ENCODE measurements around the gene LRRC56. TPM values are rescaled to one million over a fixed set of nuclear protein-coding genes. Genes with fewer than 3 reads are reported as not detected.
A peak's percentile ranks its signal among the peaks of the same experiment; 100 is the strongest.

The LRRC56 gene
- polyA plus RNA-seq, 3 donors: 0.09 to 0.68 TPM; not detected in 1

DNA sequence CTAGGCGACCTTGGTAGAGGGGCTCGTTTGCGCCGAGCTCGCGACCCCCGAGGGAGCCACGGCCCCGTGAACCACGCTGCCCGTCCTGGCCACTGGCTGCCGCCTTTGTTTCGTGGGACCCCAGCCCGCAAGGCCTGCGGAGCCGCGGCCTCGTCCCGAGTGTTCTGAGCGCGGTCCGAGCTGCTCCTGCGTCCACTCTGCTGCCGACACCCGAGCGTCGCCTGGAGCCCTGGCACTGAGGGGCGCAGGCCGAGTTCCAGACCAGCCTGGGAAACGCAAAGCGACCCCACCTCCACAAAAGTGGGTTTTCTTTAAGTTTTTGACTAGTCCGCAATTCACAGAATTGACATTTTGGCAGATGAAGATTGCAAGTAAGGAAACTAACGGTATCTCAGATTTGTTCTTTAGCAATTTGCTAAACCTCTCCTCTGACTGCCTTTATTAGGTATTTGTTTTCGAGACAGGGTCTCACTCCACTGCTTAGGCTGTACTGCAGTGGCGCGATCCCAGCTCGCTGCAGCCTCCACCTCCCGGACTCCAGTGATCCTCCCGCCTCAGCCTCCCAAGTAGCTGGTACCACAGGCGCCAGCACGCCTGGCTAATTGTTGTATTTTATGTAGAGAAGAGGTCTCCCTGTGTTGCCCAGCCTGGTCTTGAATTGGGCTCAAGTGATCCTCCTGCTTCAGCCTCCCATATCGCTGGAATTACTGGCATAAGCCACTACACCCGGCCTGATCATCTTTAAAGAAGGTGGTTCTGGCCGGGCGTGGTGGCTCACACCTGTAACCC, 29.4 kb upstream of the LRRC56 start:
- Histone ChIP-seq H3K36me3 (replicated peaks in 1 of 2; ENCODE audit: control insufficient read depth in 1 of 2, insufficient read depth in 2 of 2, low read length in 2 of 2) (peaks cover 0 to 15% of the 10 kb centered on the region in 2 donors), H3K27me3 (ENCODE audit: control insufficient read depth in 2 of 2, insufficient read depth in 2 of 2, low read length in 2 of 2) (no peaks in the 10 kb centered on the region), H3K4me1 (ENCODE audit: control insufficient read depth in 1 of 2, insufficient read depth in 2 of 2, low read length in 2 of 2) (peaks cover 43 to 47% of the 10 kb centered on the region in 2 donors), H3K27ac (ENCODE audit: low read depth in 1 of 2, low read length in 2 of 2) (peak overlapping the region in 1 of 2 donors; percentile 80), H3K79me2 (ENCODE audit: insufficient read depth, low read length) (peaks cover 45% of the 10 kb centered on the region), H3K9ac (ENCODE audit: insufficient read depth, low read length, poor library complexity, severe bottlenecking) (peak overlapping the region; percentile 100), H2AFZ (ENCODE audit: insufficient read depth, low read depth, low read length, poor library complexity, severe bottlenecking) (no peak overlapping the region), H3K4me3 (replicated peaks in 1 of 3; ENCODE audit: low read depth in 2 of 3, low read length in 3 of 3) (peak overlapping the region; percentile 15 to 81 (median 38)), H3K9me3 (replicated peaks in 1 of 2; ENCODE audit: control insufficient read depth in 1 of 2, insufficient read depth in 1 of 2, low read length in 2 of 2) (no peaks in the 10 kb centered on the region), H3K4me2 (replicated peaks; ENCODE audit: extremely low read depth, low read length, poor library complexity, severe bottlenecking) (peak overlapping the region; percentile 73), H4K20me1 (ENCODE audit: insufficient read depth, low read length) (peaks cover 4% of the 10 kb centered on the region)
- intact Hi-C loops (cut with micrococcal nuclease): loop anchor here (2.0 to 10.0 kb wide), 8 partner anchors 57 to 303 kb away; partner anchors contain the start of genes PSMD13 (in 2 of the 2), SIRT3 (in 2 of the 2), BET1L (in 1 of the 2) and PHRF1 (in 1 of the 2)
- no peak for DNase-seq
- H3K27me3 Mint-ChIP-seq (ENCODE audit: low read depth in 3 of 3): peaks cover 0 to 3% (median 0%) of the 10 kb centered on the region in 3 donors
- peaks cover 35% of the 10 kb centered on the region for H3K4me1 Mint-ChIP-seq
- H3K36me3 Mint-ChIP-seq: peaks cover 13 to 31% of the 10 kb centered on the region in 2 donors
- TF ChIP-seq, protein P1, sequence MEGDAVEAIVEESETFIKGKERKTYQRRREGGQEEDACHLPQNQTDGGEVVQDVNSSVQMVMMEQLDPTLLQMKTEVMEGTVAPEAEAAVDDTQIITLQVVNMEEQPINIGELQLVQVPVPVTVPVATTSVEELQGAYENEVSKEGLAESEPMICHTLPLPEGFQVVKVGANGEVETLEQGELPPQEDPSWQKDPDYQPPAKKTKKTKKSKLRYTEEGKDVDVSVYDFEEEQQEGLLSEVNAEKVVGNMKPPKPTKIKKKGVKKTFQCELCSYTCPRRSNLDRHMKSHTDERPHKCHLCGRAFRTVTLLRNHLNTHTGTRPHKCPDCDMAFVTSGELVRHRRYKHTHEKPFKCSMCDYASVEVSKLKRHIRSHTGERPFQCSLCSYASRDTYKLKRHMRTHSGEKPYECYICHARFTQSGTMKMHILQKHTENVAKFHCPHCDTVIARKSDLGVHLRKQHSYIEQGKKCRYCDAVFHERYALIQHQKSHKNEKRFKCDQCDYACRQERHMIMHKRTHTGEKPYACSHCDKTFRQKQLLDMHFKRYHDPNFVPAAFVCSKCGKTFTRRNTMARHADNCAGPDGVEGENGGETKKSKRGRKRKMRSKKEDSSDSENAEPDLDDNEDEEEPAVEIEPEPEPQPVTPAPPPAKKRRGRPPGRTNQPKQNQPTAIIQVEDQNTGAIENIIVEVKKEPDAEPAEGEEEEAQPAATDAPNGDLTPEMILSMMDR (IDR thresholded peaks at IDR 0.05): no peak
- WGBS (ENCODE audit: insufficient coverage): 35% methylated on average over 35 of the region's 45 CpGs
- H3K4me3 Mint-ChIP-seq: peak overlapping the region; percentile 48 to 92
- H3K27ac Mint-ChIP-seq: peak overlapping the region in 2 of 7 donors; percentile 14 to 27
- peaks cover 0 to 2% (median 0%) of the 10 kb centered on the region in 7 donors for H3K9me3 Mint-ChIP-seq

DNA sequence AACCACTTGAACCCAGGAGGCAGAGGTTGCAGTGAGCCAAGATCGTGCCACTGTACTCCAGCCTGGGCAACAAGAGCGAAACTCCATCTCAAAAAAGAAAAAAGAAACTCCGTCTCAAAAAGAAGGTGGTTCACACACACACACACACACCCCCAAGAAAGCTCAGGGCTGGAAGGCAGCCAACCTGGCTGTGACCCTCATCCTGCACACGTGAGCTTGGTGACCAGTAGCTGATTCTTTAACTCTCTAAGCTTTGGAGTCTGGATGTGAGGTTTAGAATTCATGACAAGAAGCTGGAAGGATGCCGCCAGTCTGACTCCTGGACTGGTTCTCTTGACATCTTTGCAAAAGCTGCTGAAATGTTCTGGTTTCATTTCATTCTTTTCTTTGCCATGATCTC, 28.4 kb upstream of the LRRC56 start:
- H3K27ac ChIP-seq (ENCODE audit: low read depth in 1 of 2, low read length in 2 of 2): no peak overlapping the region
- no peak for DNase-seq
- no peaks in the 10 kb centered on the region for H4K20me1 ChIP-seq (ENCODE audit: insufficient read depth, low read length)
- Mint-ChIP-seq H3K27me3 (ENCODE audit: low read depth in 3 of 3) (peaks cover 0 to 3% (median 0%) of the 10 kb centered on the region in 3 donors), H3K9me3 (peaks cover 0 to 2% (median 0%) of the 10 kb centered on the region in 7 donors), H3K4me1 (peaks cover 36% of the 10 kb centered on the region), H3K36me3 (peaks cover 13 to 39% of the 10 kb centered on the region in 2 donors), H3K4me3 (no peak overlapping the region), H3K27ac (no peak overlapping the region)
- H3K4me2 ChIP-seq (replicated peaks; ENCODE audit: extremely low read depth, low read length, poor library complexity, severe bottlenecking): no peak overlapping the region
- H3K4me3 ChIP-seq (replicated peaks in 1 of 3; ENCODE audit: low read depth in 2 of 3, low read length in 3 of 3): no peak overlapping the region
- TF ChIP-seq, protein P1 (IDR thresholded peaks at IDR 0.05): no peak
- H3K4me1 ChIP-seq (ENCODE audit: control insufficient read depth in 1 of 2, insufficient read depth in 2 of 2, low read length in 2 of 2): peaks cover 43 to 44% of the 10 kb centered on the region in 2 donors
- H3K9ac ChIP-seq (ENCODE audit: insufficient read depth, low read length, poor library complexity, severe bottlenecking): no peak overlapping the region
- intact Hi-C loops (cut with micrococcal nuclease): loop anchor here in 1 of 2 donors (5.0 to 10.0 kb wide), 4 partner anchors 68 to 304 kb away; partner anchors contain the start of genes BET1L, PHRF1, PSMD13 and RIC8A
- H3K36me3 ChIP-seq (replicated peaks in 1 of 2; ENCODE audit: control insufficient read depth in 1 of 2, insufficient read depth in 2 of 2, low read length in 2 of 2): peaks cover 0 to 15% of the 10 kb centered on the region in 2 donors
- 83% methylated on average over 1 of the region's 5 CpGs for WGBS (ENCODE audit: insufficient coverage)
- no peaks in the 10 kb centered on the region for H3K9me3 ChIP-seq (replicated peaks in 1 of 2; ENCODE audit: control insufficient read depth in 1 of 2, insufficient read depth in 1 of 2, low read length in 2 of 2)
- H2AFZ ChIP-seq (ENCODE audit: insufficient read depth, low read depth, low read length, poor library complexity, severe bottlenecking): no peak overlapping the region
- no peaks in the 10 kb centered on the region for H3K27me3 ChIP-seq (ENCODE audit: control insufficient read depth in 2 of 2, insufficient read depth in 2 of 2, low read length in 2 of 2)
- H3K79me2 ChIP-seq (ENCODE audit: insufficient read depth, low read length): peaks cover 37% of the 10 kb centered on the region
